NCI-H1417 (cell line): ENCODE results near the gene TOM1.

Source experiments
- DNase-seq, 3 experiments: peaks; one replicate each; lab custom pipeline; 2025; lab: John Stamatoyannopoulos, UW

Gene TOM1

DNA sequence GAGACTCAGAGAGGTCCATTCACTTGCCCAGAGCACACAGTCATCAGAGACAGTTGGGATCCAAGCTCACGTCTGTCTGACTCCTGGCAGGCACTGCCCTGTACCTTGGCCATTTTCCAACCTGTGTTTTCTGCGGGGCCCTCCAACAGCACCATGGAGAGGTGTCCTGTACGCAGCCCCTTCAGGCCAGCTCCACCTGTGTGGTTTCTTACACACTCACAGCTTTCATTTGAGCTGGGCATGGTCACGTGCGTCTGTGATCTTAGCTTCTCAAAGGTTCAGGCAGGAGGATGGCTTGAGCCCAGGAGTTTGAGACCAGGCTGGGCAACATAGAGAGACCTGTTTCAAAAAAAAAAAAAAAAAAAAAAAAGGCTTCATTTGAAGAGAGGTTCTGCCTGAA lies 24.4 kb downstream of the TOM1 start:
- no peak for DNase-seq

GRCh38 chr22:35324762-35325161 lies 25.1 kb downstream of the TOM1 start:
- DNase-seq = no peak

DNA sequence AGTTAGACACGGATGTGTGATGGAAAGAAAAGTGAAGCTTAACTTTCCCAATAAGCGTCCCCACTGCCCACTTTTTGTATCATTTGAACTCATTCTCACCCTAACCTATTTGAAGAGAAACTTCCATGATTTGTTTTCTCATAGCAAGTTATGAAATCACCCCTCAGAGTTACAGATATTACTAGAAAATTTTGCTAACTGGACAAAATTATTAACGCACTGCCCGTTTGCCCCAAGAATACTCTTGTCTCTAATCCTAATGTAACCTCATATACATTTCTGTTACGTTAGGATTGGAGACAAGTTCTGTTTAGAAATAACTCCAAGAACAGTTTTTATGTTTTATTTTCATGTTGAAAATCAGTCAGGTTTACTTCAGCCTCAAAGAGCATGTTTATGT lies 25.5 kb downstream of the TOM1 start:
- DNase-seq = no peak

DNA sequence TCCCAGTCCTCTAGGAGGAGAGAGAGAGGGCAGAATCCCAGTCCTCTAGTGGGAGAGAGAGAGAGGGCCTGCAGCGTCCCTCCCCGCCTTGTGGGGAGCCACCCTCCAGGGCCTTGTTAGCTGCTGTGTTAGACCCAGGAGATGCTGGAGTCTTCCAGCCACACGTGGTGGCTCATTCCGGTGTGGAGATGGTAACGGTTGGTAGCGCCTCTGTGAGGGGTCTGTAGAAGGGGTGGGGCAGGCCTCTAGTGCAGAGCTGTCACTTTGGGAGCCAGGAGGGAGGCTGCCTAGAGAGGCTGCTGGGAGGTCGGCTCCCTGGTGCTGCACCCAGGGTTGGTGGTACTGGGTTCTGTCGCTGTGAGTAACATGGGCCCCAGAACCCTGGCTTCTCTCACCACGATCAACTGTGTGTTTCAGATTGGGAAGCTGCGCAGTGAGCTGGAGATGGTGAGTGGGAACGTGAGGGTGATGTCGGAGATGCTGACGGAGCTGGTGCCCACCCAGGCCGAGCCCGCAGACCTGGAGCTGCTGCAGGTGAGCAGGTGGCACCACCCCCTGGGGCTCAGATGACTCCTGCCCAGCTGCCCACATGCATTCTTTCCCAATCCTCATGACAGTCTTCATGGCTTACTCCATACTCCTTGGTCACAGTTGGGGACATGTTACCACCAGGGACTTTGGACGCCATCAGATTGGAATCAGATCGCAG lies 27.3 kb downstream of the TOM1 start:
- DNase-seq = no peak

- no peak for DNase-seq
Measured at GRCh38 chr22:35327690-35328471, 28.2 kb downstream of the TOM1 start.

- DNase-seq = no peak
Measured at GRCh38 chr22:35328472-35328885, 28.8 kb downstream of the TOM1 start.

DNA sequence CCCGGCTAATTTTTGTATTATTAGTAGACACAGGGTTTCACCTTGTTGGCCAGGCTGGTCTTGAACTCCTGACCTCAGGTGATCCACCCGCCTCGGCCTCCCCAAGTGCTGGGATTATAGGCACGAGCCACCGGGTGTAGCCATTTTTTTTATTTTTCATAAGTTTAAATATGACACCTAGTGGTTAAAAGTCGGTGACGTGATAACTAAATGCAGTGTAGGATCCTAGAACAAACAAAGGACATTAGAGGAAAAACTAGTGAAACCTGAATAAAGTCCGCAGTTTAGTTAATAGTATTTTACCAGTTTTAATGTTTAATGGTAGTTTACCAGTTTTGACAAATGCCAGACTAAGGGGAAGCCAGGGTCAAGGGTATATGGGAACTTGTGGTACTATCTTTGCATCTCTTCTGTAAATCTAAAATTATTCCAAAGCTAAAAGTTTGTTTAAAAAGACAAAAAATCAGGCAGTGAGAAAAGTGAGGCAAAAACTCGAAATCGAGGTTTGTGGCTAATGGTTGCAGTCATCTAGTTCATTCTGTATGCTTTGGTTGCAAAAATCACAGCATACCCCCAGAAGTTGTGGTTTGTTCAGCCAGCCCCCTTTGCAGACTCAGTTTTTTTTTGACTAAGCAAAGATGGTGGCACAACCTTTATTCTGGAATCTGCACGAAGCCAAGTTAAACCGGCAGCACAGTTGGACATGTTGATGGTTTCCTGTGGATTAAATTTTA lies 29.6 kb downstream of the TOM1 start:
- no peak for DNase-seq

GRCh38 chr22:35330258-35330861 lies 30.7 kb downstream of the TOM1 start:
- no peak for DNase-seq

- no peak for DNase-seq
Measured at GRCh38 chr22:35332278-35332677, 32.6 kb downstream of the TOM1 start.

DNA sequence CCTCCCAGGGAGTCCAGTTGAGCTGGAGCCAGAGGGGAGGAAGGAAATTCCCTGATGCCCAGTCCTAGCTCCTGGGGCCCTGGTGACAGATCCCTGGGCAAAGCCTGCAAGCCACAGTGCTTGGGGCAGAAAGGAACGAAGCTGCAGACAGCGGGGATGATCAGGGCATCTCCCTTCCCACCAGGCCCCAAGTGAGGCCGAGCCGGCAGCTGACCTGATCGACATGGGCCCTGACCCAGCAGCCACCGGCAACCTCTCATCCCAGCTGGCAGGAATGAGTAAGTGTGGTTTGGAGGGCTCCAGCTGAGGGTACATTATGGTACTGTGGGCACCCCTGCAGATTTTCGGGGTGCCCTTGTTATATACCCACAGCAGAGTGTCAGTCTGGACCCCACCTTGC lies 33.5 kb downstream of the TOM1 start:
- no peak for DNase-seq

DNA sequence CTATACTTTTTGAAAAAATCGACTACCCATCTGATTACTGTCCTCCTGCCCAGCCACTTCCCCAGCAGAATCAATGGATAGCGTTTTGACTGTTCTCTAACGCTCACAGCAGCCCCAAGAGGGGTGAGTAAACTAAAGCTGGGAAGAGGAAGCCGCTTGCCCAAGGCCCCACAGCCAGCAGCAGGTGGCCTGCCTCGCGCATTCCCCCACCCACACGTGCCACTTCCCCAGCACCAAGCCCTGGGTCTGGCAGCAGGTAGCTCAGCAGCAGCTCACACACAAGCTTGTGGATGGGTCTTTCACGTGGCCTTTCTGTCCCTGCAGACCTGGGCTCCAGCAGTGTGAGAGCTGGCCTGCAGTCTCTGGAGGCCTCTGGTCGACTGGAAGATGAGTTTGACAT lies 34.3 kb downstream of the TOM1 start:
- no peak for DNase-seq

DNA sequence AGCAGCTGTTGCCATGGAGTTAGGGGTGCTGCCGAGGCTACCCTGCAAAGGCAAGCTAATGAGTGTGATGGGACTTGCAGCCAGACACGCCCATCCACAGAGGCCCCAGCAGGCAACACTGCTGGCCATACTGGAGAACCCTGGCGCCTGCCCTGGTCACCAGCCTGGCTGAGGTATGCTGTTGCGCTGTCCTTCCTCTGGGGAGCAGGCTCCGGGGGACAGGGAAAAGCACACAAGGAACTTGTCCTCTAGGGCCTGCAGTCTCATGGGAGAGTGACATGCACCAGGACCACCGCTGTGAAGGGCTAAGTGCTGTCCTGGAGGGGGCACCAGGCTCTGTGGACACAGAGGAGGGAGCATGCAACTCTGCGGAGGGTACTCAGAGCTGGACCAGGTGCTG lies 35.8 kb downstream of the TOM1 start:
- DNase-seq = no peak

DNA sequence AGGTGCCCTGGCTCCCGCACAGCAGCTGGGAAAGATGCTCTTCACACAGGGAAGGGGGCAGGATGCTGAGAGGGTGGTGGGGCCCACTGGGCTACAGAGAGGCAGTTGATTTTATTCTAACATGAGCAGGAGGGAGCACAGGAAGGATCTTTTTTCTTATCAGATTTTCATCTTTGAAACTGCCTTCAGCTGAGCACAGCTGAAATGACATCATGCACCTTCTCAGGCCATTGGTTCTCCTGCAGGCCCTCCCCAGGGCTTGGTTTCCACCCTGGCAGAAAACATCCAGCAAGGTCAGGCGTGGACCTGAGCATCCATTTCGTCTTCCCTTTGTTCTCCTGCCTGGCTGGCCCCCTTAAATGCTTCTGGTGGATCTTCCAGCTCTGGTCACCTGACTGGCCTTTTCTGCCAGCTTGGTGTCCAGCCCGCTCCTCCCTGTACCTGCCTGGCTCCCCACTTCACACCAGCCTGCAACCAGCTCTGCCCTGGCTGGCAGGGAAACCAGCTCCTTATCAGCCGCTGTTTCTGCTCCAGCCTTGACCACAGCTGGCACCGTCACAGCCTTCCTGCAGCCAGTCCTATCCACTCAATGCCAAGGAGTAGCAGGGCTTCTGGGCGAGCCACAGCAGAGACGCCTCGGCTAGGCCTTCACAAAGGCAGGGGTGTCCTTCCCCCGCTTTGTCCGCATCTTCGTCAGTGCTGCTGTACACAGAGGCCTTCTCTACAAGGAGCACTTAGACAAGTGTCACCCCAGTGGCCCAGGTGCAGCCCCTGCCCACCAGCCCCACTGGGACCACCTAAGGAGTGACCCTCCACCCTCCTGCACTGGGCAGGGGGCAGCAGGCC lies 36.5 kb downstream of the TOM1 start:
- DNase-seq = no peak

GRCh38 chr22:35337932-35338331 lies 38.2 kb downstream of the TOM1 start:
- DNase-seq = no peak

DNA sequence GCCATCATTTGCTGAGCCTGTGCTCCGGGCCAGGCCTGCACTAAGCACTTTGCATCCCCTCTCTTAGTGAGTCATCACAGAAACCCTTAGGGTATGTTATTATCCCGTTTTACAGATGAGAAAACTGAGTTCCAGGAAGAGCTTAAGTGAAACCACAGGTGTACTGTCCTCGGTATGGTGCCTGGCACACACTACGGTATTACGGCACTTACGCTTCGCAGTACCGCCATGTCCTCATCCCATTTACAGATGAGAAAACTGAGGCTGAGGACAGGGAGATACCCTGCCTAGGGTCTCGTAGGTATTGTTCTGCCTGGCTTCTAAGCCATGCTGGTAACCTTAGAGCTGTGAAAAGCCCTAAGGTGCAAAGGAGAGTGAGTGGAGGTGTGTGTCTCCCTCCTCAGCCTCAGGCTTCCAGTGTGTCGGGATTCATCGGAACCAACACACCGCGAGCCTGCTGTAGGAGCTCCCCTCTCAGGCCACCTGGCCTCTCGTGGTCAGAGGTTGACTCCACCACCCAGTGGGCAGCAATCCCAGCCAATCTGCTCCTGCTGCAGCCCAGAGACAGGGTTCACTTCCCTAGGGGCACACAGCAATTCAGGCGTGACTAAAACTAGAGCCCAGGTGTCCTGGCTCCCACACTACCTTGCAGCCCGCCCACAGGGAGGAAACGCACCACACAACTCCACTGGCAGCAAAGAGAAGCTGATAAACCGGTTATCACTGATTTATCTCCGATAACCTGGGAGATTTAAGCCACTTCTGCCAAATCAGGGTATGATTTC lies 41.6 kb downstream of the TOM1 start:
- DNase-seq = no peak

DNA sequence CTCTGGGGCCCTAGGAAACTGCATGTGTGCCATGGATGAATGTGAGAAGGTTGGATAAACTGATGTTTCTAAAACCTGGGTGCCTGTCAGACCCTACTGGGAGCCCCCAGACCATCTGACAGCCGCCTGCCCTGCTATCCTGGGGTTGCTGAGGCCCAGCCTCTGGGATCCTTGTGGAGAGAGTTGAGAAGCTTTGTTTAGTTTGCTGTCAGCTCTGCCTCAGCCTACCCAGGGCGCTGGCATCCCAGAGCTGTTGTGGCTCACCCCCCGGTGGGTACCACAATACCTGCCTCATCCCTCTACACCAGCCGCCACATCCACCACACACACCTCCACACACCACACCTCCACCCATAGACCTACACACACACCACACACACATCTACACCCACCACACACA lies 42.7 kb downstream of the TOM1 start:
- DNase-seq = no peak

DNA sequence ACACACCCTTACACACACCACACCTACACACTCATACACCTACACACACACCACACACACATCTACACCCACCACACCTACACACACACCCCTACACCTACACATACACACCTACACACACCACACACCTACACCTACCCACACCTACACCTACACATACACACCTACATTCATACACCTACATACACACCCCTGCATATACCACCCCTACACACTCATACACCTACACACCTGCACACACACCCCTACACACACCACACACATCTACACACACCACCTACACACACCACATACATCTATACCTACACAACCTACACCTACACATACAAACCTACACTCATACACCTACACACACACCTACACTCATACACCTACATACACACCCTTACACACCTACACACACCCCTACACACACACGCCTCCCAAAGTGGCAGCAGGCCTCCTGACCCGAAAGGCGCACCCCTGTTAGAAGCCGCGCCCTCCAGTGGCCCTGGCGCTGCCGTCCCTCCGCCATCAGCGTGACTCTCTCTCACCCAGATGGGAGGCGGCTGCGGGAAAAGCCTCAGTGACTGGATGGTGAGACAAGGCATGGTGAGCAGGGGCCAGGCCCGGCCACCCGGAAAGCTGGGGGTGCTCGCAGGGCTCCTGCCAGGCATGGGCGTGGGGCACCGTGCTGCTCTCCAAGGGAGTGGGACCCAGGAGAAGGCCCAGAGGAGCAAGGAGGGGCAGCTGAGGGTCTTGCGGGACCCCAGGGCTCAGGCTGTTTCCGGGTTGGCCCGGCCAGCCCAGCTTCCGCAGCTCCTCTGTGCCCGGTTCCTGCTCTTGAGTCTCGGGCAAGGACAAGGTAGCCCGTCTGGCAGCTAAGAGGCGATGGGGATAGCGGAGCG lies 44.2 kb downstream of the TOM1 start:
- DNase-seq = no peak

DNA sequence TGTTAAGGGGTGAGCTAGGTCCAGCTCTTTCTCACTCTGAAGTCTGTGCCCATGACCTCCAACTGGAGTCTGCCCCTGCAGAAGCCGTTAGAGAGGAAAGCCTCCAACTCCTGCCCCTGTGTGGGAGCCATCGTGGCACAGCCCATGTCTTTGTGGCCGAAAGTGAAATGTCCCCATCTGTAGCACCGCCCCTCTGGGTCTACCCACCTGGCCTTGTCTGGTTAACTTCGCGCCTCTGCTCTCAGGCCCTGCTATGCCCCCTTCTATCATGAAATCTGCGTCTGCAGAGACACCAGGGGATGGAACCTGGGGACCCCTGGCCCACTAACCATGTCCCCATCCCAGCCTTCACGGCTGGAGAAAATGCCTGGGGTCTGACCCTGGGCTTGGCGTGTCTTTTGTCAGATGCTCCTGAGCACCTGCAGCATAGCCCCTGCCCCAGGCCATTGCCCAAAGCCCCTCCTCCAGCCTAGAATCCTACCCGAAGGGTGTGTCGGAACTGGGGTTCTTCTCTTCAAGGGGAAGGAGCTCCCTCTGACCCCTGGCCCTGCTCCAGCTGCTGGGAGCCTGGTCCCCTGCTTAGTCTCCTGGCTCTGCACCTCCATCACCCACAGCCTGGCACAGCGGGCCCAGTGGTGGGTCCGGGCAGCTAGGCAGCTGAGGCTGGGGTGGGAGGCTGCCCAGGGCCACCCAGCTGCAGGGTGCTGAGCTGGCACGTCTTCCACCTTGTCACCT lies 45.4 kb downstream of the TOM1 start:
- DNase-seq = no peak
